Measurements from ENCODE around the gene RIPK4. TPM values are rescaled to one million over a fixed set of nuclear protein-coding genes. Genes with fewer than 3 reads are reported as not detected.

Gene RIPK4
- total and polyA plus RNA-seq, 4 donors: 4.7 to 22.6 (median 8.5) TPM

GRCh38 chr21:41759214-41759840 lies 7.5 kb downstream of the RIPK4 start:
- peaks cover 24 to 49% (median 41%) of the 10 kb centered on the region in 4 donors for H3K4me1 ChIP-seq (ENCODE audit: control insufficient read depth in 4 of 4, insufficient read depth in 4 of 4, low read length in 3 of 4)
- no peak overlapping the region for H3K9ac ChIP-seq (ENCODE audit: low read depth in 1 of 2, low read length in 2 of 2)
- WGBS: 90% methylated on average over 11 of the region's 11 CpGs
- no peaks in the 10 kb centered on the region for H3K9me3 ChIP-seq (ENCODE audit: control insufficient read depth in 4 of 4, low read length in 3 of 4)
- peak overlapping the region in 1 of 2 donors; percentile 39 for H3K27ac ChIP-seq (ENCODE audit: low read depth in 1 of 2, low read length in 2 of 2)
- H3K36me3 ChIP-seq (ENCODE audit: control insufficient read depth in 4 of 4, insufficient read depth in 3 of 4, low read depth in 1 of 4, low read length in 3 of 4): peaks cover 4 to 22% (median 9%) of the 10 kb centered on the region in 4 donors
- H3K27me3 ChIP-seq (ENCODE audit: control insufficient read depth in 4 of 4, insufficient read depth in 4 of 4, low read length in 3 of 4): no peaks in the 10 kb centered on the region
- H3K4me3 ChIP-seq (ENCODE audit: low read depth in 1 of 3, low read length in 3 of 3): no peak overlapping the region
- no peak for DNase-seq (ENCODE audit: low spot score)
- no peak for TF ChIP-seq MAX (IDR thresholded peaks at IDR 0.05)
- TF ChIP-seq, protein P1, sequence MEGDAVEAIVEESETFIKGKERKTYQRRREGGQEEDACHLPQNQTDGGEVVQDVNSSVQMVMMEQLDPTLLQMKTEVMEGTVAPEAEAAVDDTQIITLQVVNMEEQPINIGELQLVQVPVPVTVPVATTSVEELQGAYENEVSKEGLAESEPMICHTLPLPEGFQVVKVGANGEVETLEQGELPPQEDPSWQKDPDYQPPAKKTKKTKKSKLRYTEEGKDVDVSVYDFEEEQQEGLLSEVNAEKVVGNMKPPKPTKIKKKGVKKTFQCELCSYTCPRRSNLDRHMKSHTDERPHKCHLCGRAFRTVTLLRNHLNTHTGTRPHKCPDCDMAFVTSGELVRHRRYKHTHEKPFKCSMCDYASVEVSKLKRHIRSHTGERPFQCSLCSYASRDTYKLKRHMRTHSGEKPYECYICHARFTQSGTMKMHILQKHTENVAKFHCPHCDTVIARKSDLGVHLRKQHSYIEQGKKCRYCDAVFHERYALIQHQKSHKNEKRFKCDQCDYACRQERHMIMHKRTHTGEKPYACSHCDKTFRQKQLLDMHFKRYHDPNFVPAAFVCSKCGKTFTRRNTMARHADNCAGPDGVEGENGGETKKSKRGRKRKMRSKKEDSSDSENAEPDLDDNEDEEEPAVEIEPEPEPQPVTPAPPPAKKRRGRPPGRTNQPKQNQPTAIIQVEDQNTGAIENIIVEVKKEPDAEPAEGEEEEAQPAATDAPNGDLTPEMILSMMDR (IDR thresholded peaks at IDR 0.05; ENCODE audit: low read depth, low read length, missing input control): no peak
- TF ChIP-seq YY1 (IDR thresholded peaks at IDR 0.05): no peak
- no peak for TF ChIP-seq HNF4A (conservative IDR thresholded peaks at IDR 0.05)
- no peak for TF ChIP-seq NR2F2 (IDR thresholded peaks at IDR 0.05)
- TF ChIP-seq, protein P2, sequence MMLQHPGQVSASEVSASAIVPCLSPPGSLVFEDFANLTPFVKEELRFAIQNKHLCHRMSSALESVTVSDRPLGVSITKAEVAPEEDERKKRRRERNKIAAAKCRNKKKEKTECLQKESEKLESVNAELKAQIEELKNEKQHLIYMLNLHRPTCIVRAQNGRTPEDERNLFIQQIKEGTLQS (IDR thresholded peaks at IDR 0.05): no peak
- TF ChIP-seq SP1 (IDR thresholded peaks at IDR 0.05): no peak
- no peak for TF ChIP-seq FOXA1 (IDR thresholded peaks at IDR 0.05)
- no peak for TF ChIP-seq FOXA2 (IDR thresholded peaks at IDR 0.05)
- TF ChIP-seq TAF1 (conservative IDR thresholded peaks at IDR 0.05): no peak
- TF ChIP-seq GABPA (IDR thresholded peaks at IDR 0.05 in 1 of 2, conservative IDR thresholded peaks at IDR 0.05 in 1 of 2): no peak
- TF ChIP-seq REST (IDR thresholded peaks at IDR 0.05): no peak

- peaks cover 4 to 23% (median 11%) of the 10 kb centered on the region in 4 donors for H3K36me3 ChIP-seq (ENCODE audit: control insufficient read depth in 4 of 4, insufficient read depth in 3 of 4, low read depth in 1 of 4, low read length in 3 of 4)
- no peak overlapping the region for H3K4me3 ChIP-seq (ENCODE audit: low read depth in 1 of 3, low read length in 3 of 3)
- DNase-seq (ENCODE audit: low spot score): no peak
- peak overlapping the region in 1 of 2 donors; percentile 39 for H3K27ac ChIP-seq (ENCODE audit: low read depth in 1 of 2, low read length in 2 of 2)
- no peak overlapping the region for H3K9ac ChIP-seq (ENCODE audit: low read depth in 1 of 2, low read length in 2 of 2)
- H3K4me1 ChIP-seq (ENCODE audit: control insufficient read depth in 4 of 4, insufficient read depth in 4 of 4, low read length in 3 of 4): peaks cover 18 to 45% (median 36%) of the 10 kb centered on the region in 4 donors
- no peaks in the 10 kb centered on the region for H3K27me3 ChIP-seq (ENCODE audit: control insufficient read depth in 4 of 4, insufficient read depth in 4 of 4, low read length in 3 of 4)
- no peaks in the 10 kb centered on the region for H3K9me3 ChIP-seq (ENCODE audit: control insufficient read depth in 4 of 4, low read length in 3 of 4)
- WGBS: 42% methylated on average over 5 of the region's 5 CpGs
- peak; percentile 37 for TF ChIP-seq NR2F2 (IDR thresholded peaks at IDR 0.05)
- TF ChIP-seq REST (IDR thresholded peaks at IDR 0.05): no peak
- TF ChIP-seq RXRA (IDR thresholded peaks at IDR 0.05): peak; percentile 79 to 83
- no peak for TF ChIP-seq ZBTB33 (IDR thresholded peaks at IDR 0.05)
- peak in 1 of 2 donors; percentile 21 for TF ChIP-seq JUND (IDR thresholded peaks at IDR 0.05)
- peak in 1 of 2 donors; percentile 21 for TF ChIP-seq GABPA (IDR thresholded peaks at IDR 0.05 in 1 of 2, conservative IDR thresholded peaks at IDR 0.05 in 1 of 2)
- TF ChIP-seq MAX (IDR thresholded peaks at IDR 0.05): peak; percentile 47
- TF ChIP-seq FOXA2 (IDR thresholded peaks at IDR 0.05): no peak
- TF ChIP-seq HNF4G (IDR thresholded peaks at IDR 0.05): peak; percentile 71
- peak in 1 of 2 donors; percentile 56 for TF ChIP-seq RAD21 (IDR thresholded peaks at IDR 0.05)
- TF ChIP-seq EGR1 (IDR thresholded peaks at IDR 0.05; ENCODE audit: low read depth in 2 of 2): no peak
- no peak for TF ChIP-seq TAF1 (conservative IDR thresholded peaks at IDR 0.05)
- TF ChIP-seq, protein P2 (IDR thresholded peaks at IDR 0.05): peak; percentile 19
- peak; percentile 81 for TF ChIP-seq SP1 (IDR thresholded peaks at IDR 0.05)
- no peak for TF ChIP-seq FOXA1 (IDR thresholded peaks at IDR 0.05)
These were observed 8.3 kb downstream of the RIPK4 start for GRCh38 chr21:41758550-41758949.
